ENCODE results near the gene HIVEP3. TPM values are rescaled to one million over a fixed set of nuclear protein-coding genes. Genes with fewer than 3 reads are reported as not detected.

HIVEP3 gene
- total RNA-seq, 1 experiment from 2014 or later: 11.0 TPM

- H3K79me2 ChIP-seq (ENCODE audit: low read depth): no peaks in the 10 kb centered on the region
- no peak overlapping the region for H2AFZ ChIP-seq
- H3K27ac ChIP-seq: no peak overlapping the region
- no peak overlapping the region for H3K4me3 ChIP-seq
- no peaks in the 10 kb centered on the region for H3K27me3 ChIP-seq (ENCODE audit: insufficient read depth, low read depth)
- no peaks in the 10 kb centered on the region for H3K36me3 ChIP-seq (ENCODE audit: low read depth)
- no peak for DNase-seq
- ChIA-PET CTCF (no interaction called here), POLR2A (ENCODE audit: unreplicated experiment) (no interaction called here)
- H3K4me2 ChIP-seq: no peak overlapping the region
- intact Hi-C loops (cut with micrococcal nuclease; ENCODE audit: unreplicated experiment): no loop called here
- H3F3A ChIP-seq (ENCODE audit: insufficient read depth, low read depth): peaks cover 3% of the 10 kb centered on the region; the same call in 1 of the 2 replicates
- no TSS peak for BruUV-seq (replicated peaks)
- no peaks in the 10 kb centered on the region for H3K9me2 ChIP-seq (ENCODE audit: insufficient read depth)
- H3K4me1 ChIP-seq (replicated peaks; ENCODE audit: insufficient read depth): peaks cover 24% of the 10 kb centered on the region
- no peaks in the 10 kb centered on the region for H4K20me1 ChIP-seq (ENCODE audit: insufficient read depth)
- no peaks in the 10 kb centered on the region for H3K9me3 ChIP-seq (ENCODE audit: insufficient read depth, low read depth)
- TF ChIP-seq, protein P1, sequence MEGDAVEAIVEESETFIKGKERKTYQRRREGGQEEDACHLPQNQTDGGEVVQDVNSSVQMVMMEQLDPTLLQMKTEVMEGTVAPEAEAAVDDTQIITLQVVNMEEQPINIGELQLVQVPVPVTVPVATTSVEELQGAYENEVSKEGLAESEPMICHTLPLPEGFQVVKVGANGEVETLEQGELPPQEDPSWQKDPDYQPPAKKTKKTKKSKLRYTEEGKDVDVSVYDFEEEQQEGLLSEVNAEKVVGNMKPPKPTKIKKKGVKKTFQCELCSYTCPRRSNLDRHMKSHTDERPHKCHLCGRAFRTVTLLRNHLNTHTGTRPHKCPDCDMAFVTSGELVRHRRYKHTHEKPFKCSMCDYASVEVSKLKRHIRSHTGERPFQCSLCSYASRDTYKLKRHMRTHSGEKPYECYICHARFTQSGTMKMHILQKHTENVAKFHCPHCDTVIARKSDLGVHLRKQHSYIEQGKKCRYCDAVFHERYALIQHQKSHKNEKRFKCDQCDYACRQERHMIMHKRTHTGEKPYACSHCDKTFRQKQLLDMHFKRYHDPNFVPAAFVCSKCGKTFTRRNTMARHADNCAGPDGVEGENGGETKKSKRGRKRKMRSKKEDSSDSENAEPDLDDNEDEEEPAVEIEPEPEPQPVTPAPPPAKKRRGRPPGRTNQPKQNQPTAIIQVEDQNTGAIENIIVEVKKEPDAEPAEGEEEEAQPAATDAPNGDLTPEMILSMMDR (conservative IDR thresholded peaks at IDR 0.05): no peak
Measured at GRCh38 chr1:41622402-41622801, 296.3 kb downstream of the HIVEP3 start.

DNA sequence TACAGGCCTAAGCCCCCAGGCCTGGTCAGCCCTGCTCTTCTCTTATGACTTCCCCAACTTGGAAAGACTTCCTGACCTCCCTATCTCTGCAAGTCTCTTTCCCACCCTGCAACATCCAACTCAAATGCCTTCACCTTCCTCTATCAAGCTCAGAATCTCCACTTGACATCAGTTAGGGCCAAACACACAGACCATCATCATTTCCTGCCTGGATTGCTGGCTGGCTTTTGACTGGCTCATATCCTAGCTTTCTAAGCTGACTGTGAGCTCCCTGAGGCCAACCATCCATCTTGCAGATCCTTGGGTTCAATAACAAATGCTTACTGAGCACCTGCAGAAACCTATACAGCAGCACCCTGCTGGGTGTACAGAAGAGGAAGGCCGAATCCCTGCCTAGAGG lies 296.9 kb downstream of the HIVEP3 start:
- peaks cover 18% of the 10 kb centered on the region for H3K4me1 ChIP-seq (replicated peaks; ENCODE audit: insufficient read depth)
- no peak overlapping the region for H3K27ac ChIP-seq
- no peak overlapping the region for H3K4me3 ChIP-seq
- H3K9me3 ChIP-seq (ENCODE audit: insufficient read depth, low read depth): no peaks in the 10 kb centered on the region
- no peaks in the 10 kb centered on the region for H4K20me1 ChIP-seq (ENCODE audit: insufficient read depth)
- DNase-seq: no peak
- H3K36me3 ChIP-seq (ENCODE audit: low read depth): no peaks in the 10 kb centered on the region
- POLR2A ChIA-PET (ENCODE audit: unreplicated experiment): no interaction called here
- no peak overlapping the region for H2AFZ ChIP-seq
- no TSS peak for BruUV-seq (replicated peaks)
- no peaks in the 10 kb centered on the region for H3K27me3 ChIP-seq (ENCODE audit: insufficient read depth, low read depth)
- no peaks in the 10 kb centered on the region for H3K9me2 ChIP-seq (ENCODE audit: insufficient read depth)
- H3F3A ChIP-seq (ENCODE audit: insufficient read depth, low read depth): no peaks in the 10 kb centered on the region; the same call in 1 of the 2 replicates
- H3K79me2 ChIP-seq (ENCODE audit: low read depth): no peaks in the 10 kb centered on the region
- intact Hi-C loops (cut with micrococcal nuclease; ENCODE audit: unreplicated experiment): no loop called here
- H3K4me2 ChIP-seq: no peak overlapping the region
- TF ChIP-seq, protein P1 (conservative IDR thresholded peaks at IDR 0.05): no peak
- TF ChIP-seq EZH2 (IDR thresholded peaks at IDR 0.05; ENCODE audit: low read depth): no peak
- CTCF ChIA-PET: no interaction called here

DNA sequence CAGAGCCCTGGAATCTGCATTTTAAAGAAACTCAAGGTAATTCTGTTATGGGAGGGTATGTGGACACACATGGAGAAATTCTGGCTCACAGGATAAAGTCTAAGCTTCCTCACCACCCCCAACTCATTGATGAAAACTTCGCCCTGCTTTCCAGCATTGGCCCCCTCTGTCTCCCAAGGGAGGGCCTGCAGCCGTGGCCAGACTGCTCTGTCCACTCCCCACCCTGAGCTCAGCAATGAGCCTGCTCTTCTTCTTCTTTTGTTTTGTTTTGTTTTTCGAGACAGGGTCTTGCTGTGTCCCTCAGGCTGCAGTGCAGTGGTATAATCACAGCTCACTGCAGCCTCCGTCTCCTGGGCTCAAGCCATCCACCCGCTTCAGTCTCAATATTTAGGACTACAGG lies 297.5 kb downstream of the HIVEP3 start:
- no TSS peak for BruUV-seq (replicated peaks)
- POLR2A ChIA-PET (ENCODE audit: unreplicated experiment): no interaction called here
- Histone ChIP-seq H4K20me1 (ENCODE audit: insufficient read depth) (no peaks in the 10 kb centered on the region), H3K79me2 (ENCODE audit: low read depth) (no peaks in the 10 kb centered on the region), H3K27me3 (ENCODE audit: insufficient read depth, low read depth) (no peaks in the 10 kb centered on the region), H3K4me1 (replicated peaks; ENCODE audit: insufficient read depth) (peaks cover 12% of the 10 kb centered on the region), H3F3A (ENCODE audit: insufficient read depth, low read depth) (no peaks in the 10 kb centered on the region), H2AFZ (no peak overlapping the region), H3K27ac (no peak overlapping the region), H3K4me3 (no peak overlapping the region), H3K9me2 (ENCODE audit: insufficient read depth) (no peaks in the 10 kb centered on the region), H3K36me3 (ENCODE audit: low read depth) (no peaks in the 10 kb centered on the region), H3K4me2 (no peak overlapping the region), H3K9me3 (ENCODE audit: insufficient read depth, low read depth) (no peaks in the 10 kb centered on the region)
- TF ChIP-seq, protein P1 (conservative IDR thresholded peaks at IDR 0.05): no peak
- TF ChIP-seq EZH2 (IDR thresholded peaks at IDR 0.05; ENCODE audit: low read depth): no peak
- intact Hi-C loops (cut with micrococcal nuclease; ENCODE audit: unreplicated experiment): no loop called here
- CTCF ChIA-PET: no interaction called here
- DNase-seq: no peak
